H9 (cell line): Measurements from ENCODE around the gene ZNF426. TPM values are rescaled to one million over a fixed set of nuclear protein-coding genes. Genes with fewer than 3 reads are reported as not detected.

Source experiments
- DNase-seq: peaks from one replicate; pipeline ENCODE4 v3.0.0-alpha.2; 2017
- H2AFZ ChIP-seq: one replicate; pipeline ENCODE4 v1.6.1; 2013; ENCODE audit warnings: mild to moderate bottlenecking, low read length, control low read depth, moderate library complexity
- H2AK5ac ChIP-seq: 2 replicates; pipeline ENCODE4 v1.6.1; 2013; ENCODE audit warnings: low read length, control low read depth, mixed read lengths; ENCODE audit not compliant: insufficient read length
- H2BK120ac ChIP-seq: one replicate; pipeline ENCODE4 v1.6.1; 2013; ENCODE audit warnings: low read depth, mild to moderate bottlenecking, low read length, control low read depth, inconsistent platforms; ENCODE audit not compliant: poor library complexity, severe bottlenecking
- H2BK12ac ChIP-seq: 2 replicates; pipeline ENCODE4 v1.6.1; 2013; ENCODE audit warnings: low read length, control low read depth, mixed read lengths, low read depth; ENCODE audit not compliant: insufficient read length
- H2BK15ac ChIP-seq: 2 replicates; pipeline ENCODE4 v1.6.1; 2013; ENCODE audit warnings: low read depth, low read length, control low read depth
- H2BK20ac ChIP-seq: one replicate; pipeline ENCODE4 v1.6.1; 2013; ENCODE audit warnings: low read depth, mild to moderate bottlenecking, low read length, control low read depth, inconsistent platforms; ENCODE audit not compliant: poor library complexity, severe bottlenecking
- H2BK5ac ChIP-seq: 2 replicates; pipeline ENCODE4 v1.6.1; 2013; ENCODE audit warnings: low read length, control low read depth, mixed read lengths; ENCODE audit not compliant: insufficient read length
- H3K14ac ChIP-seq: 2 replicates; pipeline ENCODE4 v1.6.1; 2013; ENCODE audit warnings: low read length, control low read depth; ENCODE audit not compliant: insufficient read depth
- H3K18ac ChIP-seq: 2 replicates; pipeline ENCODE4 v1.6.1; 2013; ENCODE audit warnings: low read depth, mild to moderate bottlenecking, mixed read lengths, low read length, control low read depth; ENCODE audit not compliant: insufficient read length
- H3K23ac ChIP-seq: 2 replicates; pipeline ENCODE4 v1.6.1; 2013; ENCODE audit warnings: low read length, control low read depth, mixed read lengths, low read depth; ENCODE audit not compliant: insufficient read length
- H3K23me2 ChIP-seq: 2 replicates; pipeline ENCODE4 v1.6.1; 2013; ENCODE audit warnings: low read depth, mild to moderate bottlenecking, mixed read lengths, low read length, control low read depth; ENCODE audit not compliant: insufficient read length, poor library complexity, severe bottlenecking
- H3K27ac ChIP-seq: 2 replicates; pipeline ENCODE4 v1.5.1; 2013; ENCODE audit warnings: low read length, control low read depth, mixed read lengths, low read depth; ENCODE audit not compliant: insufficient read length
- H3K27me3 ChIP-seq: 2 replicates; pipeline ENCODE4 v1.6.1; 2013; ENCODE audit warnings: low read length, control low read depth, inconsistent platforms; ENCODE audit not compliant: insufficient read depth
- H3K4ac ChIP-seq: 2 replicates; pipeline ENCODE4 v1.6.1; 2013; ENCODE audit warnings: low read depth, mild to moderate bottlenecking, control low read depth, inconsistent platforms, low read length, moderate library complexity
- H3K4me1 ChIP-seq: 2 replicates; pipeline ENCODE4 v1.6.1; 2013; ENCODE audit warnings: low read length, control low read depth, inconsistent platforms; ENCODE audit not compliant: insufficient read depth
- H3K4me2 ChIP-seq: 2 replicates; pipeline ENCODE4 v1.6.1; 2013; ENCODE audit warnings: low read length, control low read depth, mixed read lengths; ENCODE audit not compliant: insufficient read length, insufficient read depth
- H3K56ac ChIP-seq: 2 replicates; pipeline ENCODE4 v1.6.1; 2013; ENCODE audit warnings: low read depth, mild to moderate bottlenecking, mixed read lengths, low read length, control low read depth; ENCODE audit not compliant: insufficient read length
- H3K79me1 ChIP-seq: 2 replicates; pipeline ENCODE4 v1.6.1; 2013; ENCODE audit warnings: low read depth, mild to moderate bottlenecking, moderate library complexity, low read length, control low read depth, inconsistent platforms; ENCODE audit not compliant: insufficient read depth, poor library complexity, severe bottlenecking
- H3K79me2 ChIP-seq: 2 replicates; pipeline ENCODE4 v1.6.1; 2013; ENCODE audit warnings: low read length, control low read depth, inconsistent platforms; ENCODE audit not compliant: insufficient read depth
- H3K9ac ChIP-seq: 2 replicates; pipeline ENCODE4 v1.6.1; 2013; ENCODE audit warnings: low read length, control low read depth, mixed read lengths; ENCODE audit not compliant: insufficient read length; ENCODE audit errors: extremely low read depth
- H3K9me3 ChIP-seq: one replicate; pipeline ENCODE4 v1.6.1; 2013; ENCODE audit warnings: low read depth, low read length, inconsistent platforms; ENCODE audit not compliant: control insufficient read depth
- H3T11ph ChIP-seq: one replicate; pipeline ENCODE4 v1.6.1; 2013; ENCODE audit warnings: mild to moderate bottlenecking, low read length, control low read depth, inconsistent platforms
- H4K20me1 ChIP-seq: one replicate; pipeline ENCODE4 v1.6.1; 2013; ENCODE audit not compliant: control insufficient read depth, insufficient read length, insufficient read depth
- H4K5ac ChIP-seq: 2 replicates; pipeline ENCODE4 v1.6.1; 2013; ENCODE audit warnings: low read depth, mild to moderate bottlenecking, mixed read lengths, low read length, control low read depth; ENCODE audit not compliant: insufficient read length
- H4K8ac ChIP-seq: replicated peaks from 2 replicates; pipeline ENCODE4 v1.6.1; 2013; ENCODE audit warnings: low read length, control low read depth, mixed read lengths, low read depth; ENCODE audit not compliant: insufficient read length
- H4K91ac ChIP-seq: 2 replicates; pipeline ENCODE4 v1.6.1; 2013; ENCODE audit warnings: low read depth, mild to moderate bottlenecking, moderate library complexity, mixed read lengths, low read length, control low read depth; ENCODE audit not compliant: insufficient read length
- H3K27ac Mint-ChIP-seq, 3 experiments: 2 replicates in 2 of 3; 3 replicates in 1 of 3; pipeline ENCODE4 v1.8.0; 2020 to 2021; ENCODE audit warnings: mixed read lengths in 3 of 3, mild to moderate bottlenecking in 1 of 3, moderate library complexity in 1 of 3
- H3K27me3 Mint-ChIP-seq: 2 replicates; pipeline ENCODE4 v1.8.0; 2021; ENCODE audit warnings: low read depth, mild to moderate bottlenecking, moderate library complexity, mixed read lengths
- H3K36me3 Mint-ChIP-seq, 3 experiments: 2 replicates in 2 of 3; 3 replicates in 1 of 3; pipeline ENCODE4 v1.8.0; 2020 to 2021; ENCODE audit warnings: low read depth in 3 of 3, mixed read lengths in 3 of 3; ENCODE audit not compliant: insufficient read depth in 1 of 3
- H3K4me1 Mint-ChIP-seq, 2 experiments: 2 replicates each; pipeline ENCODE4 v1.8.0; 2020; ENCODE audit warnings: mixed read lengths in 2 of 2
- H3K4me3 Mint-ChIP-seq, 2 experiments: 2 replicates in 1 of 2; 3 replicates in 1 of 2; pipeline ENCODE4 v1.8.0; 2020 to 2021; ENCODE audit warnings: mild to moderate bottlenecking in 2 of 2, mixed read lengths in 2 of 2, moderate library complexity in 1 of 2
- H3K9me3 Mint-ChIP-seq, 2 experiments: 2 replicates in 1 of 2; 3 replicates in 1 of 2; pipeline ENCODE4 v1.8.0; 2020; ENCODE audit warnings: mild to moderate bottlenecking in 2 of 2, mixed read lengths in 2 of 2, moderate library complexity in 1 of 2
- WGBS: extraction: QIAGEN DNeasy Blood & Tissue Kit; methylation state at CpG from one replicate; pipeline ENCODE4 v1.1.7; 2013; ENCODE audit warnings: missing lambda C conversion rate, low lambda C conversion rate, mixed read lengths; ENCODE audit not compliant: insufficient read length; ENCODE audit errors: extremely low coverage; 5-methylcytosine and 5-hydroxymethylcytosine counted together
- total RNA-seq: library from RNA; stranded (reverse); gene quantifications from 2 replicates; pipeline ENCODE4 v1.2.1, GENCODE V29; 2021
- TF ChIP-seq, protein P1 (sequence below): fragments of 200-600 bp; sonication (generic); conservative IDR thresholded peaks from 3 replicates; pipeline ENCODE4 v1.8.0; 2021; ENCODE audit warnings: antibody characterized with exemption, mild to moderate bottlenecking

ZNF426 gene
- total RNA-seq, 1 experiment from 2014 or later, result 29.4 TPM

DNA sequence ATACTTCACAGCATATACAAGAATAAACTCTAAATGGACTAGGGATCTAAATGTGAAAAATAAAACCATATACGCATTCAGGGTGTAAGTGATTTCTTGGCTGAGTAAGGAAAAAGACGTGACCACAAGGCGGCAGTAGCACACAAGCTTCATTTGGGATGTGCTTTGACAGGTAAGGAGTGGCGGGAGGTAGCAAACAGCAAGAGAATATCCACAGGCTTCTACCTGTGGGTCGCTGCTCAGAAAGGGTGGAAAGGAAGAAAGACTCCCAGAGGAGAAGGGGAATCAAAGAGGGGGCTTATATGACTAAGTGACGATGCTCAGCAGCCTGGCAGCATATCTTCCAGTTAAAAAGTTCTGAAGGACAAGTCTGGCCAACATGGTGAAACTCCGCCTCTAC lies 48.3 kb upstream of the ZNF426 start:
- no peak overlapping the region for H4K5ac ChIP-seq
- H3K23me2 ChIP-seq, result peaks cover 3% of the 10 kb centered on the region
- TF ChIP-seq, protein P1, sequence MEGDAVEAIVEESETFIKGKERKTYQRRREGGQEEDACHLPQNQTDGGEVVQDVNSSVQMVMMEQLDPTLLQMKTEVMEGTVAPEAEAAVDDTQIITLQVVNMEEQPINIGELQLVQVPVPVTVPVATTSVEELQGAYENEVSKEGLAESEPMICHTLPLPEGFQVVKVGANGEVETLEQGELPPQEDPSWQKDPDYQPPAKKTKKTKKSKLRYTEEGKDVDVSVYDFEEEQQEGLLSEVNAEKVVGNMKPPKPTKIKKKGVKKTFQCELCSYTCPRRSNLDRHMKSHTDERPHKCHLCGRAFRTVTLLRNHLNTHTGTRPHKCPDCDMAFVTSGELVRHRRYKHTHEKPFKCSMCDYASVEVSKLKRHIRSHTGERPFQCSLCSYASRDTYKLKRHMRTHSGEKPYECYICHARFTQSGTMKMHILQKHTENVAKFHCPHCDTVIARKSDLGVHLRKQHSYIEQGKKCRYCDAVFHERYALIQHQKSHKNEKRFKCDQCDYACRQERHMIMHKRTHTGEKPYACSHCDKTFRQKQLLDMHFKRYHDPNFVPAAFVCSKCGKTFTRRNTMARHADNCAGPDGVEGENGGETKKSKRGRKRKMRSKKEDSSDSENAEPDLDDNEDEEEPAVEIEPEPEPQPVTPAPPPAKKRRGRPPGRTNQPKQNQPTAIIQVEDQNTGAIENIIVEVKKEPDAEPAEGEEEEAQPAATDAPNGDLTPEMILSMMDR, result peak; percentile 83
- no peak overlapping the region for H4K91ac ChIP-seq
- Mint-ChIP-seq H3K4me1 (peaks cover 38 to 41% of the 10 kb centered on the region in 2 experiments), H3K27me3 (peaks cover 4% of the 10 kb centered on the region), H3K4me3 (peak overlapping the region in 1 of 2 experiments; percentile 56; a peak in 3 of 5 replicates), H3K9me3 (peaks cover 0 to 6% of the 10 kb centered on the region in 2 experiments; a peak in 3 of 5 replicates), H3K27ac (peak overlapping the region in 1 of 3 experiments; percentile 80; a peak in 3 of 7 replicates), H3K36me3 (peaks cover 5 to 13% (median 10%) of the 10 kb centered on the region in 3 experiments; a peak in 6 of 7 replicates)
- no CpG with 5 or more reads among the region's 7 CpGs for WGBS
- no peak overlapping the region for H2BK5ac ChIP-seq
- no peak overlapping the region for H3K4ac ChIP-seq
- peak; percentile 84 for DNase-seq
- H3T11ph ChIP-seq, result no peak overlapping the region
- no peak overlapping the region for H3K9ac ChIP-seq
- H4K20me1 ChIP-seq, result no peaks in the 10 kb centered on the region
- peaks cover 21% of the 10 kb centered on the region; the same call in 1 of the 2 replicates for H3K79me2 ChIP-seq
- no peak overlapping the region for H3K27ac ChIP-seq
- no peak overlapping the region for H2BK120ac ChIP-seq
- no peak overlapping the region for H4K8ac ChIP-seq
- no peak overlapping the region for H3K23ac ChIP-seq
- no peak overlapping the region for H2BK12ac ChIP-seq
- H3K79me1 ChIP-seq, result no peaks in the 10 kb centered on the region
- peak overlapping the region; percentile 86 for H2AFZ ChIP-seq
- H3K18ac ChIP-seq, result no peak overlapping the region
- no peak overlapping the region for H2AK5ac ChIP-seq
- no peak overlapping the region for H3K4me2 ChIP-seq
- H3K27me3 ChIP-seq, result no peaks in the 10 kb centered on the region
- no peak overlapping the region for H2BK15ac ChIP-seq
- H3K4me1 ChIP-seq, result peaks cover 9% of the 10 kb centered on the region; the same call in 1 of the 2 replicates
- no peak overlapping the region for H2BK20ac ChIP-seq
- no peaks in the 10 kb centered on the region for H3K9me3 ChIP-seq
- H3K14ac ChIP-seq, result no peak overlapping the region
- no peak overlapping the region for H3K56ac ChIP-seq
